Suprapubic skin (tissue), 4 donors: ENCODE results near the gene WNK3.

Source experiments
- CTCF ChIP-seq, 2 donors: fragments of 200-600 bp in 1 of 2; fragments of 450-650 bp in 1 of 2; sonication (generic) in 1 of 2; IDR thresholded peaks; one replicate each; pipeline ENCODE4 v1.5.1; 2016 to 2019; ENCODE audit warnings: antibody characterized with exemption in 2 of 2, mild to moderate bottlenecking in 1 of 2, moderate library complexity in 1 of 2
- EP300 ChIP-seq: sonication (generic); formaldehyde crosslinking; IDR thresholded peaks from one replicate; pipeline ENCODE4 v1.6.1; 2017; ENCODE audit warnings: antibody characterized with exemption
- POLR2A ChIP-seq, 2 donors: fragments of 450-650 bp; IDR thresholded peaks; one replicate each; pipeline ENCODE4 v1.6.1; 2017; ENCODE audit warnings: antibody characterized with exemption in 2 of 2, mild to moderate bottlenecking in 2 of 2, moderate library complexity in 2 of 2
- POLR2AphosphoS5 ChIP-seq, 3 donors: sonication (generic); formaldehyde crosslinking; IDR thresholded peaks; one replicate each; pipeline ENCODE4 v1.6.1; 2017; ENCODE audit warnings: antibody characterized with exemption in 3 of 3

- no peak for TF ChIP-seq CTCF (IDR thresholded peaks at IDR 0.05)
- no peak for TF ChIP-seq EP300
- no peak for TF ChIP-seq POLR2A (IDR thresholded peaks at IDR 0.05)
- TF ChIP-seq POLR2AphosphoS5 (IDR thresholded peaks at IDR 0.05) = no peak
Observed at GRCh38 chrX:54397113-54397512, 39.3 kb upstream of the WNK3 start.
